ENCODE data around the gene NHERF2. TPM values are rescaled to one million over a fixed set of nuclear protein-coding genes. Genes with fewer than 3 reads are reported as not detected.

The NHERF2 gene
- total RNA-seq, 2 experiments from 2014 or later, result 2.4 to 3.7 TPM

DNA sequence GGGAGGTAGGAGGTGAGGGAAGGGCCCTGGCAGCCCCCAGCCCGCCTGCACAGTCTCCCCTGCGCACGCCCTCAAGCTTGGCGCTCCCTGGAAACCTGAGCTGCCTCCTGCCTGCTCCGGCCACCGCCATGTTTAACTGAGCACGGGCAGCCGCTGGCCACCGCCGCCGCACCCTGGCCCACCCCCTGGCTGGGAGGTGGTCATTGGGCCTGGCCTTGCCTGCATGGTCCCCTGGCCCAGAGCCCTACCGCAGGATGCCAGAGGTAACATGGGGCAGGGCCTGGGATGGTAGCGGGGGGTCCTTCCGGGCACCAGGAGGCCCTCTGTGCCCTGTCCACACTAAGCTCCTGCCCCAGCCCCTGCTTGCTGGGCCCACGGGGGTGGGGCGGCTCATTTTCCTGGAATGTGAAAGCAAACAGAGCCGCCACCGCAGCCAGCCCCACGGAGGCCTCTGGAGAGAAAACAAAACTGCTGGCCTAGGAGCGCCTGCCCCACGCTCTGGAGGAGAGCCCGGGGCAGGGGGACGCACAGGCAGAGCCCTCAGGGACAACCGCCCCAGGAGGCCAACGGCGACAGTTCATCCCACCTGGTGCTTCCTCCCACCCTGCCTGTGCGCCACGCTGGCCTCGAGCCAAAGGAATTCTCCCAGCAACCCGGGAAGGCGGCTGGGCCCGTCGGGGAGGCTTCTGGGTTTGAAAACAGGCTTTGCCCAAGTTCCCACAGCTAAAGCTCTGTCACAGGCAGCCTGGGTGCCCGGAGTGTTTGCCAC, 8.9 kb downstream of the NHERF2 start:
- Mint-ChIP-seq H3K4me3 (no peak overlapping the region), H3K36me3 (no peaks in the 10 kb centered on the region), H3K27me3 (no peaks in the 10 kb centered on the region), H3K4me1 (no peaks in the 10 kb centered on the region), H3K27ac (no peak overlapping the region), H3K9me3 (no peaks in the 10 kb centered on the region)
- DNase-seq, result no peak

DNA sequence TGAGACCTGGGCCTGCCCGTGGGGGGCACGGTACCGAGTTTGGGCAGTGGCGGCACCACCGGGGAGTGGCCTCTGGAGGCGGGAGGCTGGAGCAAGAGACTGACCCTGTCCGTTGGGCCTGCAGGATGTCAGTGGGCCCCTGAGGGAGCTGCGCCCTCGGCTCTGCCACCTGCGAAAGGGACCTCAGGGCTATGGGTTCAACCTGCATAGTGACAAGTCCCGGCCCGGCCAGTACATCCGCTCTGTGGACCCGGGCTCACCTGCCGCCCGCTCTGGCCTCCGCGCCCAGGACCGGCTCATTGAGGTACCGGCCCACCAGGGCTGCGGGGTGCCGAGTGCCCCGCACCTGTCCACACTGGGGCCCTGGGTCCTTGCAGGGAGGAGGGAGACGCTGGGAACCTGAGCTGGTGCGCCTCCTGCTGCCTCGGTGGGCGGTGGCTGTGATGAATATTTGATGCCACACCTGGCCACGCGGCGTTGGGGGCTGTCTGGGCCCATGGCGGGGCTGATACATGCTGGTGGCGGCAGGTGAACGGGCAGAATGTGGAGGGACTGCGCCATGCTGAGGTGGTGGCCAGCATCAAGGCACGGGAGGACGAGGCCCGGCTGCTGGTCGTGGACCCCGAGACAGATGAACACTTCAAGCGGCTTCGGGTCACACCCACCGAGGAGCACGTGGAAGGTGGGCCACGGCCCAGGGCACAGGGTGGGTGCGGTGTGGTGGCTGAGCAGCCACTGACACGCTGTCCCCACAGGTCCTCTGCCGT, 9.7 kb downstream of the NHERF2 start:
- Mint-ChIP-seq H3K27me3 (no peaks in the 10 kb centered on the region), H3K36me3 (no peaks in the 10 kb centered on the region), H3K4me1 (no peaks in the 10 kb centered on the region), H3K9me3 (no peaks in the 10 kb centered on the region), H3K27ac (no peak overlapping the region), H3K4me3 (no peak overlapping the region)
- no peak for DNase-seq

DNA sequence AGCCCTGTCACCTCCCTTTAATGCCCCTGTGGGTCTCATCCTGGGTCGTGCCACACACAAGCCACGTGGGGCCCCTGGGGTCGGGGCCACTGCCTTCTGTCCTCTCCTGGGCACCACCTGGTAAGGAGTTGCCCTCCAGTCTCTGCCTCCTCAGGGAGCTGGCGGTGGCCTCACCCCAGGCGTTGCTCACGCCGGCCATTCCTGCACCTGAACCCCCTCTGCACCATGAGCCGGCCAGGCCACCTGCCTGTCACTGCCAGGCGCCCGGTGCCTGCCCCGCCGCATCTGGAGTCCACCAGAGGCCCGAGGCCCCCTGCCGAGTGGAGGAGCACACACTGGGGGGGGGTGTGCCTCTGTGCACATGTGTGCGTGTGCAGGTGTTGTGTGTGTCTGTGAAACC, 10.4 kb downstream of the NHERF2 start:
- no peak for DNase-seq
- H3K36me3 Mint-ChIP-seq, result no peaks in the 10 kb centered on the region
- no peaks in the 10 kb centered on the region for H3K9me3 Mint-ChIP-seq
- no peaks in the 10 kb centered on the region for H3K27me3 Mint-ChIP-seq
- H3K27ac Mint-ChIP-seq, result no peak overlapping the region
- H3K4me1 Mint-ChIP-seq, result no peaks in the 10 kb centered on the region
- no peak overlapping the region for H3K4me3 Mint-ChIP-seq

GRCh38 chr16:2037647-2038381, 11.1 kb downstream of the NHERF2 start:
- Mint-ChIP-seq H3K9me3 (no peaks in the 10 kb centered on the region), H3K27ac (no peak overlapping the region), H3K4me3 (no peak overlapping the region)

DNA sequence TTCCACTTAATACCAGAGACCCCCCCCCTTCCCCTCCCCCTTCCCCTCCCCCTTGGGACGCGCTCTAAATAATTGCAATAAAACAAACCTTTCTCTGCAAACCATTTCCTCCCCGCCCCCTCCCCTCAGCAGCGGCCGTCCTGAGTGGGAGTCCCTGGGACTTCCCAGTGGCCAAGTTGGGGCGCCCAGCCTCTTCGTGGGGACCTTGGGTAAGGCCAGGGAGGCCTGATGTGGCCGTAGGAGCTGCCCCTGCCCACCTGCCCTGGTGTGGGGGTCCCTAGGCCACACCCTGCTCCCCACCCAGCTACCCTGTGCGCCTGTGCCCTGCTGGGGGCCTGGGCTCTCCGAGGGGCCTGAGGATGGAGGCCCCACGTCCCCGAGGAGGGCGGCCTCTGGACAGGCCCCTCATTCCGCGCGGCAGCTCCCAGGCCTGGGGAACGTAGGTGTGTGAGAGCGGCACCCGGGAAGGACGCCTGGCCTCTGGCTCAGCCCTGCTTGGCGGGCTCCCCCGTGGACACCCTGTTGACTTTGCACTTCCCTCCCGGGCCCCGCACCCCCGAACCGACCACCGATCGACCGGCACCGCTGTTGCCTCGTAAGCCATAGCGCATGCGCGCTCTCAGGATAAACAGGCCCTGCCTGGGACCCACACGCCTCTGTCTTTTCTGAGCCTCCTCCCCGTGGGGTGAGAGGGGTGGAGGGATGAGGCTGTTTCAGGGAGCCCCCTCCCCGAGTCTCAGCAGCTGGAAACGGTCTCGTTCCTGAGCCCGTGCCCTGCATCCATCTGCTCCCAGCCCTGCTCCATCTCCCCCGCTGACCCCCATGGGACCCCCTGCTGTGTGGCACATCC, 11.9 kb downstream of the NHERF2 start:
- no peaks in the 10 kb centered on the region for H3K4me1 Mint-ChIP-seq
- no peaks in the 10 kb centered on the region for H3K27me3 Mint-ChIP-seq
- no peak overlapping the region for H3K27ac Mint-ChIP-seq
- no peak overlapping the region for H3K4me3 Mint-ChIP-seq
- DNase-seq, result no peak
- no peaks in the 10 kb centered on the region for H3K36me3 Mint-ChIP-seq
- no peaks in the 10 kb centered on the region for H3K9me3 Mint-ChIP-seq

More at GRCh38 chr16:2037647-2038381, 11.1 kb downstream of the NHERF2 start:
- DNase-seq, result no peak
- no peaks in the 10 kb centered on the region for H3K27me3 Mint-ChIP-seq
- no peaks in the 10 kb centered on the region for H3K36me3 Mint-ChIP-seq
- no peaks in the 10 kb centered on the region for H3K4me1 Mint-ChIP-seq

GRCh38 chr16:2039274-2040031, 12.8 kb downstream of the NHERF2 start:
- no peaks in the 10 kb centered on the region for H3K9me3 Mint-ChIP-seq
- DNase-seq, result no peak
- H3K4me3 Mint-ChIP-seq, result no peak overlapping the region
- H3K27me3 Mint-ChIP-seq, result no peaks in the 10 kb centered on the region
- H3K27ac Mint-ChIP-seq, result no peak overlapping the region
- H3K4me1 Mint-ChIP-seq, result no peaks in the 10 kb centered on the region
- no peaks in the 10 kb centered on the region for H3K36me3 Mint-ChIP-seq

GRCh38 chr16:2040041-2040786, 13.5 kb downstream of the NHERF2 start:
- DNase-seq, result no peak
- no peaks in the 10 kb centered on the region for H3K27me3 Mint-ChIP-seq
- no peak overlapping the region for H3K27ac Mint-ChIP-seq
- no peaks in the 10 kb centered on the region for H3K4me1 Mint-ChIP-seq
- H3K36me3 Mint-ChIP-seq, result no peaks in the 10 kb centered on the region
- H3K9me3 Mint-ChIP-seq, result no peaks in the 10 kb centered on the region
- no peak overlapping the region for H3K4me3 Mint-ChIP-seq

GRCh38 chr16:2040787-2041522, 14.3 kb downstream of the NHERF2 start:
- Mint-ChIP-seq H3K36me3 (no peaks in the 10 kb centered on the region), H3K9me3 (no peaks in the 10 kb centered on the region), H3K27ac (no peak overlapping the region), H3K4me3 (no peak overlapping the region), H3K4me1 (no peaks in the 10 kb centered on the region), H3K27me3 (no peaks in the 10 kb centered on the region)
- DNase-seq, result no peak

- Mint-ChIP-seq H3K36me3 (no peaks in the 10 kb centered on the region), H3K27ac (no peak overlapping the region), H3K9me3 (no peaks in the 10 kb centered on the region), H3K27me3 (no peaks in the 10 kb centered on the region), H3K4me1 (peaks cover 6% of the 10 kb centered on the region), H3K4me3 (no peak overlapping the region)
- DNase-seq, result no peak
These were observed 15.7 kb downstream of the NHERF2 start for GRCh38 chr16:2042171-2042985.

DNA sequence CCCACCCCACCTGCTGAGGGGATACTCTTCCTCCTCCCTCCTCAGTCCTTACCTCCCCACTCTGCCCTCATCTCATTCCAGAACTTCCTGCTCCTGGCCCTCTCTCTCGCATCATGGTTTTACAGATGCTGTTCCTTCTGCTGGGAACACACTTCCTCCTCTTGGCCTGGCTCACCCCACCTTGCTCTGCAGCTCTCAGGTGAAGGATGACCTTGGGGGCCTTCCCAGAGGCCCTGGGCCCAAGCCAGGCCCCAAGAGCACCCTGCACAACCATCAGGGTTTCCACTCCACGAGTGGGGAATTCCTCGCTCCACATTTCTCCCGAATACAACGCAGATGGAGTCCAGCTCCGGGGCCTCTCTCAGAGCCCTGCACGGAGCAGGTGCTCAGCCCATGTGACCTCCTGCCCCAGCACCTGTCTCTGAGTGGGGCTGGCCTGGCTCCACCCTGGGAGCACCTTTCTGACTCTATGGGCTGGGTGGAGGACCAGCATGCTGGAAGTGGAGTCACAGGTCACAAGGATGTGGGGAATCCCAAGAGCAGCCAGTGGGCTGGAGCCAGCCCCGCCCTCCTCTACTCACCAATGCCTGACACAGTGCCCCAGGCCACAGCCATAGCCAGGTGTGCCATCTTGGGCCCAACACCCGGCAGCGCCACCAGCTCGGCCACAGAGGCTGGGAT, 16.4 kb downstream of the NHERF2 start:
- peaks cover 6% of the 10 kb centered on the region for H3K4me1 Mint-ChIP-seq
- DNase-seq, result no peak
- H3K9me3 Mint-ChIP-seq, result no peaks in the 10 kb centered on the region
- no peaks in the 10 kb centered on the region for H3K27me3 Mint-ChIP-seq
- no peak overlapping the region for H3K27ac Mint-ChIP-seq
- H3K4me3 Mint-ChIP-seq, result no peak overlapping the region
- no peaks in the 10 kb centered on the region for H3K36me3 Mint-ChIP-seq

DNA sequence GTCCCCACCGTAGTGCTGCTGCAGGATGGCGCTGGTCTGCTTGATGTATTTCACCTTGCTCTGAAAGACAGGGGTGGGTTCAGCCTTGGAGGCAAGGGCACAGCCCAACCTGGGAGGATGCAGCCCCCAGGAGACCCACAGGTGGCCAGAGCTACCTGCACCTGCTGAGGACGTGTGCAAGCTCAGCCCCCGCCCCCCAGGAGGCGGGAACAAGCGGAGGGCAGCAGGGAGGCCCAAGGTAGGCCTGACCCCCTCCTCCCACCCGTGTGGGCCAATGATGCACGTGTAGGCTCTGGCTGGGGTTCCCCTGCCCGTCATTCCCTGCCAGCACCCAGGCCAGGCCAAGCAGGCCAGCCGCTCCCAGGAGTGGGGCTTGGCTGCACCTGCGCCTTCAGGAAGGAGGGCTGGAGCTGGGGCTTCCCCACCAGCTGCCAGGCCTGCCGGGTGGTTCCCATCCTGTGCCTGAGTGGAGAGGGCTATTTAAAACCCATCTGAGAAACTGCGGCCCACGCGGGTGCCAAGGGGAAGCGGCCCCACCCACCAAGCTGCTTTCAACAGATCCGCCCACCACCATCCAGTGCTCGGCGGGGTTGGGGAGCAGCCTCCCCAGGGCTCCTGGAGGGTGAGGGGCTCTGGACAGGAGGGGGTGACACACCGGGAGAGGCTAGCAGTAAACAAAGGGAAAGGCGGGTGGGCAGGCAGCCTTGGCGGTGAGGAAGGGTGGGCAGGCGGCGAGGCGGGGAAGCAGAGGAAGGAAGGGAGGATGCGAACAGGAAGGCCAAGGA, 17.2 kb downstream of the NHERF2 start:
- no peak overlapping the region for H3K27ac Mint-ChIP-seq
- DNase-seq, result no peak
- H3K4me3 Mint-ChIP-seq, result no peak overlapping the region
- no peaks in the 10 kb centered on the region for H3K9me3 Mint-ChIP-seq
- H3K36me3 Mint-ChIP-seq, result no peaks in the 10 kb centered on the region
- H3K27me3 Mint-ChIP-seq, result no peaks in the 10 kb centered on the region
- peaks cover 11% of the 10 kb centered on the region for H3K4me1 Mint-ChIP-seq
